ENCODE data around the gene SH3TC1. TPM values are rescaled to one million over a fixed set of nuclear protein-coding genes. Genes with fewer than 3 reads are reported as not detected.

SH3TC1 gene
- total RNA-seq, 2 donors from 2014 or later, result 12.2 to 22.2 TPM

DNA sequence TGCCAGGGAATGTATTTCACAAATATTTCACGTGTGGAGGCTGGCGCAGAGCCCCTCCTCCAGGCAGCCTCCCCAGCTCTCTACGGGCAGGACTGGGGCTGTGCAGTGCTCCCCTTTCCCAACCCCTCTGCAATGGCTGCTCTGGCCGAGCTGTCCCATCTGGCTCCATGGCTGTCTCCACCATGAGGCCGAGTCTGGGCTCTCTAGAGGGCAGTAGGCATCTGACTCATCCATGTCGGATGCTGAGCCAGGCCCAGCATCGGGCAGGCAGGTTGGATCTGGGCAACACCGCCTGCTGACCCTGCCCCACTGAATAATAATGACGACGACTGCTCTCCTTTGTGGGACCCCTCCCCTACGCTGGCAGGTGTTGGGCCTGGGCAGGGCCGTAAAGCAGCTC, 11.0 kb upstream of the SH3TC1 start:
- Mint-ChIP-seq H3K9me3 (no peaks in the 10 kb centered on the region), H3K36me3 (no peaks in the 10 kb centered on the region), H3K27ac (no peak overlapping the region)
- ATAC-seq (no peak), DNase-seq (ENCODE audit: low spot score in 2 of 2) (no peak)

DNA sequence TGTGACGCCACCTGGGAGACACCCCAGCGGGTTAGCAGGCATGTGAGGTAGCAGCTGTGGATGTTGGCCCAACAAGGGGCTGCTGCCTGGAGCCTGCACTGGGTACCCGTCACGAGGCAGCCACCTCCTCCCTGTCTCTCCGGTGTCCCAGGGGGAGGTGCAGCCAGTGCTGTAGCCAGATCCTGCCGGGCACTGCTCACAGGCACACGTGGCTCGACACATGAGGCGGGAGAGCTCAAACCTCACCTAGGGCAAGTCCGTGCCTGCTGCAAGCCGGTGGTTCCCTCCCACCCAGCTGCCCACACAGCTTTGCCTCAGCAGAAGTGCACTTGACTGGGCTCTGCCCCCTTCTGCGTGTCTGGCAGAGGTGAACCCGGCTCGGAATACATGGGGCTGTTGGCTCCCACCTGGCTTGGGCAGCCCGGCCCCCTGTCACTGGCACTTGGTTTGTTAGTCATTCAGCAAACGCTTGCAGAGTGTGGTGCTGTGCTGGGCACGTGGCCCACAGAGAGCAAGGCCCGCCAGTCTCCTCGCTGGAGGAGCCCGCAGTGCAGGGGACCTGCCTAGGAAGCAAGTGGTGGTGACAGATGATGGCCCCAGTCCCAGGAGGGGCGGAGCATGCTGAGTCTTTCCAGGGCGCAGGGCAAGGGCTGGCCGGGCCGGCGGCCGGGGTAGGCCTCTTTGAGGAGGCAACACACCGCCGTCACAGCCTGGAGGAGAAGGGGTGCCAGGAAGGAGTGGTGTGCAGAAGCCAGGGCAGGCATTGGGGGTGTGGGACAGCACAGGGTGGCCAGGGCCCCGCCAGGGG, 10.1 kb upstream of the SH3TC1 start:
- DNase-seq (ENCODE audit: low spot score in 2 of 2) (no peak), ATAC-seq (no peak)
- Mint-ChIP-seq H3K27ac (no peak overlapping the region), H3K36me3 (no peaks in the 10 kb centered on the region), H3K9me3 (no peaks in the 10 kb centered on the region)

DNA sequence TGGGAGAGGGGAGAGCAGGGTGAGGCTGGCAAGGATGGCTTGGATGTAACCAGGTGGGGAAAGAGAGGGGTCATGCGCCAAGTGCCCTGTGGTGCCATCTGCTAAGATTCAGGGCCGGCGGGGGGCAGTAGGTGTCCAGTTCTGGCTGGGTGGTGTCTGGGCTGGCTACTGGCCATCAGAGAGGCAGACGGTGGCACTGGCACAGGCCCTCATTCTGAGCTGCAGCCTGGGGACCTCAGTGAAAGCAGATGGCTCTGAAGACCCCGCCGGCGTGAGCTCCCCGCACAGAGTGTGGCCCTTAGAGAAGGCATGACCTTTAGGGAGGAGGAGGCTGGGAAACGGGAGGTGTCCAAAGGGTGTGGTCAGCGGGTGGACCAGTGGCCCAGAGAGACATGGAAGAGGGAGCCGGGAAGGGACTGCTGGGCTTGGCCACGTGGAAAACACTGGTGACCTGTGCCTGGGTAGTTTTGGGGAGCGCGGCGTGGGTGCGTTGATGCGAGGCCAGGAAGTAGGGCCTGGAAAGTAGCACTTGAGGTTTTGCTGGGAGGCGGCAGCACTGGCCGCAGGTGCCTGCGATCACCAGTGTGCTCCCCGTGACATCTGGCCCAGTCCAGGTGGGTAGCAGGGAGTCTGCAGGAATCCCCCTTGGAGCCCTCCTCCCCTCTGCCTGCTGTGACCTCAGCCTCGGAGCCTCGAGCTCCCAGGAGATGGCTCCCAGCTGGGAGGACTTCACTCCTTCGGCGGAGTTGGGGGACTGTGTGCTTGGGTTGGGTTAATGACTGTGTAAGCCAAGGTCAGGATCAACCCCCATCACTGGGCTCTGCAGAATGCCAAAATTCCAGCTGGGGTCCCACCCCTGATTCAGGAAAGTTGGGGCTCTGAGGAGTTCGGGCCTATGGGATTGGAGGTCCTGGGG, 9.3 kb upstream of the SH3TC1 start:
- no peak for ATAC-seq
- H3K36me3 Mint-ChIP-seq, result no peaks in the 10 kb centered on the region
- DNase-seq (ENCODE audit: low spot score in 2 of 2), result no peak
- peak overlapping the region in 1 of 2 donors; percentile 39 for H3K27ac Mint-ChIP-seq
- H3K9me3 Mint-ChIP-seq, result no peaks in the 10 kb centered on the region

DNA sequence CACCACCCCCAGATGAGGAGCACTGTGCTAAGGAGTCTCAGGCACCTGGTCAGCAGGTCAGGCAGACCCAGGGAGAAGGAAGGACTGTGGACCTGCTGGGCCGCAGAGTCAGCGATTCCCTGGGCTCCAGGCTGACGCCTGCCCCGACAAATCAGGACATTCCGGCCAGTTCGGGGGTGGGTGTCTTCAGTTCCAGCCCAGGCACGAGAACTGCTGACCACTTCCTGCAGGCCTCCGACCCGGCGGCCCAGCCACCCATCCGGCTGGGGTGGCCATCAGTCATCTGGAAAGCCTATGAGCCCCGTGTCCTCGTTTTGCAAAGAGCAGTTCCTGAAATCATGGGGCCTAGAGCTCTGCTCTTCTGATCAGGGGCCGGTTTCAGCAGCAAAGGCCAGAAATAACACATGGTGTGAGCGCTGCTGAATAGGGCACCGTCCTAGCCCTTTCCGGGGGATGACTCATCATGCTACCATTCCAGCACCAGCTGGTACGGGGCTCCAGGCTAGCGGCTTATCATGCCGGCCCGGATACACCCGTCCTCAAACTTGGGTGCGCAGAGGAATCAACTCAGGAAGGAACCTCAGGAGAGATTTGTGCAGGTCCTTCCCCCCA, 7.8 kb upstream of the SH3TC1 start:
- ATAC-seq (peak in 1 of 2 donors; percentile 45), DNase-seq (ENCODE audit: low spot score in 2 of 2) (no peak)
- H3K36me3 Mint-ChIP-seq, result no peaks in the 10 kb centered on the region
- no peak overlapping the region for H3K27ac Mint-ChIP-seq
- no peaks in the 10 kb centered on the region for H3K9me3 Mint-ChIP-seq

DNA sequence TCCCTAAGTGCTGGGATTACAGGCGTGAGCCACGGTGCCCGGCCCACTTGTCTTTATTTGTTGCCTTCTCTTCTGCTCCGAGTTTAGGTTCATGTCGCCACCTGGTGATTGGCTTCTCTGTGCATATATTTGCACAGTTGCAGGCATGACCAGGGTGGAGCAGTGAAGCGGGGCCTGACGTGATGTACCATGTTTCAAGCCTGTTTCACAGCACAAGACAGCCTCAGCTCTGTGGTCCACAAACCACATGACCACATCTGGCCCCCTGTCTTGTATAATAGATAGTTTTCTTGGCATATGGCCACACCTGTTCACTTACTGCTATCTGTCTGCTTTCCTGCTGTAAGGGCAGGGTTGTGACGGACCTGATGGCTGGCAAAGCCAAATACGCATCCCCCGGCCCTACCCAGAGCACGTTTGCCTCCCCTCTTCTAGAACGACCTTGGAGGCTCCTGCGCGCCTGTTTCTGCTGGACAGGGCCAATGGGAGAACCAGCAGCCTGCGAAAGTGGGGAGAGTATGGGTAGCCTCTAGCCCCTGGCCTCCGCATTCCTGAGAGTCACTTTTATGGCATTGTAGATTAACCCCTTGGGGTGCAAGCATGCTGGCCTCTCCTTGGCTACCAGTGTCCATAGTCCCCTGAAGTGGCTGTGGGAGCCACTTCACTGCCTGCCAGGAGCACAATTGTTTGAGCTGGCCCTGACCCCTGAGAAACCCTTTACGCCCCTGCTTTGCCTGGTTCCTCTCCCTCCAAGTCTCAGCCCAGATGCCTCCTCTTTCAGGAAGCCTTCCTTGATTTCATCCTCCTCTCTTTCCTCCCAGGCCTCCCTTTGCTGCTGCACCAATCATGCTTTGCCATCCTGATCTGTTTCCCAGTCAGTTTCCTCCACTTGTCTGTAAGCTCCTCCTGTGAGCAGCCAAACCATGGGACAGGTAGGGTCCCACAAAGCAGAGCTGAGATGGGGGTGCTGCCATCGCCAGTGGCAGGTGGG, 6.0 kb upstream of the SH3TC1 start:
- Mint-ChIP-seq H3K27ac (no peak overlapping the region), H3K9me3 (no peaks in the 10 kb centered on the region), H3K36me3 (no peaks in the 10 kb centered on the region)
- DNase-seq (ENCODE audit: low spot score in 2 of 2) (no peak), ATAC-seq (peak; percentile 43 to 68)

DNA sequence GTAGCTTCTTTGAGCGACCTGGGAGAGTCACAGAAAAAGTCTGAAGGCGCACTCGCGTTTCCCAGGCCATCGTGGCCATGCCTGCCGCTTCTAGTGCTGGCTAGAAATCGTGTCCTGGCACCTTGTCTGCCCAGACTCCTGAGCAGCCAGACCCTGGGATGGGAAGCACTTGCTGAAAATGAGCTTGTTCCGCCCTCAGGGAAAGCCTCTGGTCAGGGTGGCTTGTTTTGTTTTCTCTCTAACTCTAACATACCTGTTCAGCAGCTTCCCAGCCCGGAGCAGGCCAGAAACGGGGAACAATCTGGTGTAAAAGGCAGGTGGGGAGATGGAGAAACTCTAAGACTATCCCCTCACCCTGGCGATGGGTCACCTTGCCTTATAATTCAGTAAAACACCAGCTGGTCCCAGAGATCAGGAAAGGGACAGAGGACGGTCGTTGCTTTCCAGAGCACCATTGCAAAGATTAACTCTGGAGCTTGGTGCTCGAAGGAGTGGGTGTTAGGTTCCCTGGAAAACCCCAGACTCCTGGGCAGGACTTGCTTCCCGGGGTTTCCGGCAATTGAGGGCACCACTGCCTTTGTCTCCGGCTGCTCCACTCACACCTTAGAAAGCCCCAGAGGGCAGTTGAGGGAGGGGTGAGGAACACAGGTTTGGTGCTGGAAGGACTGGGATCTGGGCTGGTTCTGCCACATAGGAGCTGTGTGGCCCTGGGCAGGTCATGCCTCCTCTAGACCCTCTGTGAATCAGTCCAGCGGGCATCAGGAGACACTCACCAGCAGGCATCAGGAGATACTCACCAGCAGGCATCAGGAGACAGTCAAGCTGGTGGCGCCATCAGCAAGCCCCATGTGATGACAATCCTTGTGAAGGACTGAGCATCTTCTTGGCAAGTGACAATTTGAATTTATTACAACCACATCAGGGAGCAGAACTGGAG, 4.5 kb upstream of the SH3TC1 start:
- no peak for ATAC-seq
- DNase-seq (ENCODE audit: low spot score in 2 of 2), result no peak
- Mint-ChIP-seq H3K27ac (no peak overlapping the region), H3K9me3 (no peaks in the 10 kb centered on the region), H3K36me3 (no peaks in the 10 kb centered on the region)

DNA sequence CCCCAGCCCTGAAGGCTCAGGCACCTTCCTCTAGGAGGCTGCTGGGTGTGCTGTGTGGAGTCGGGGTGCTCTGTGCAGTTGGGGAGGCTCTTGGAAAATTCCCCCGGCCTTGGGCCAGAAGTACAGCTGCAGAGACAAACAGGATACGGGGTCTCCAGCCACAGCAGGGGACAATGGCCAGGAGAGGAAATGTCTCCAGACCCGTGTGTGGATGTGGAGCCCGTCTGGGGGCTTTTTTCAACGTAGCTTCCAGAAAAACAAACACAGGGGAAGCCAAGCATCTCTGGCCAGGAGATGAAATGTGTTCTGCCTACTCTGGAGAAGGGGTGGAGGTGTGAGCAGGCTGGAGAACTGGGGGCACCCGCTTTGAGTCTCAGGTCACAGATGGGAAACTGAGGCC, 3.7 kb upstream of the SH3TC1 start:
- Mint-ChIP-seq H3K36me3 (no peaks in the 10 kb centered on the region), H3K9me3 (no peaks in the 10 kb centered on the region), H3K27ac (no peak overlapping the region)
- DNase-seq (ENCODE audit: low spot score in 2 of 2), result no peak
- ATAC-seq, result no peak

DNA sequence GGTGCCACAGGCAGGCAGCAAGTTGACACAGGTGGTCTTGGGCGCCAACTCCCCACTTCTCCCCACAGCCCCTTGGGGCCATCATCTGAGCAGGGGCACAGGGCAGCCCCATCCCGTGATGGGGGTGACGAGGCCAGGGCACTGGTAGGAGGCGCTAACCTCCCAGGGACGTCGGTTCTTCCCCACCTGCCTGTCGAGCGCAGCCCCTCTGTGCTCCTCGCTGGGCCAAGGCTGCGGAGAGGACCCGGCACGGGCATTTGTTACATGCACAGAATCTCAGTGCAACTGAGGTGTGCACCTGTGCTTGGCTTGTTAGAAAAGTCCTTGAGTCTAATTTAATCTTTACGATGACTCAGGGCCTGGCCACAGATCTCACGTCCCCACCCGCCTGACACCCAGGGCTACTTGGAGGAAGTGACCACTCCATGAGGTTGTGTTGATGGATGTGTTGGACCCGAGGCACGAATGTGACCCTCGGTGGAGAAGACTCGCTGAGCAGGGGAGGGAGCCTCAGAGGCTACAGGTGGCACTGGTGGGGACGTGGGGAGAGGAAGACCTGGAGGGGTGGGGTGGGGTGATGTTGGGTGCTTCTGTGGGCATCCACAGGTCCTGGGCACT, 3.1 kb upstream of the SH3TC1 start:
- DNase-seq (ENCODE audit: low spot score in 2 of 2), result no peak
- Mint-ChIP-seq H3K9me3 (no peaks in the 10 kb centered on the region), H3K36me3 (no peaks in the 10 kb centered on the region), H3K27ac (peak overlapping the region in 1 of 2 donors; percentile 12)
- ATAC-seq, result no peak

DNA sequence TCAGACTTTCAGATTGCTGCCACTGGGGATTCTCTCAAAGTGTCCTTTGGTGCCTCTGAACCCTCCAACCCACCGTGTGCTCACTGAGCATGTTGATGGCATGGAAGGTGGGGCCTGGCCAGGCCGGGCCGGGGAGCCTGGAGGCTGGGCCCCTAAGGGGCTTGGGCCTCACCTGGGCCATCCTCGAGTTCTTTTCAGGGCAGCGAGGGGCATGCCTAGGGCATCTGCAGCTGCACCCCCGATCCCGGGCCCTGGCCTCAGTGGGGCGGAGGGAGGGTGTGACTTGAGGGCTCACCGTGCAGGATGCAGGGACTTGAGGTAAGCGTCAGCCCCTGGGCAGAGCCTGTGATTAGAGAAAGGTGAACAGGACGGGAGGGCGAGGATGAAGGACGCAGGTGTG, 1.6 kb upstream of the SH3TC1 start:
- Mint-ChIP-seq H3K36me3 (no peaks in the 10 kb centered on the region), H3K9me3 (no peaks in the 10 kb centered on the region), H3K27ac (peak overlapping the region in 1 of 2 donors; percentile 12)
- ATAC-seq, result no peak
- no peak for DNase-seq (ENCODE audit: low spot score in 2 of 2)

DNA sequence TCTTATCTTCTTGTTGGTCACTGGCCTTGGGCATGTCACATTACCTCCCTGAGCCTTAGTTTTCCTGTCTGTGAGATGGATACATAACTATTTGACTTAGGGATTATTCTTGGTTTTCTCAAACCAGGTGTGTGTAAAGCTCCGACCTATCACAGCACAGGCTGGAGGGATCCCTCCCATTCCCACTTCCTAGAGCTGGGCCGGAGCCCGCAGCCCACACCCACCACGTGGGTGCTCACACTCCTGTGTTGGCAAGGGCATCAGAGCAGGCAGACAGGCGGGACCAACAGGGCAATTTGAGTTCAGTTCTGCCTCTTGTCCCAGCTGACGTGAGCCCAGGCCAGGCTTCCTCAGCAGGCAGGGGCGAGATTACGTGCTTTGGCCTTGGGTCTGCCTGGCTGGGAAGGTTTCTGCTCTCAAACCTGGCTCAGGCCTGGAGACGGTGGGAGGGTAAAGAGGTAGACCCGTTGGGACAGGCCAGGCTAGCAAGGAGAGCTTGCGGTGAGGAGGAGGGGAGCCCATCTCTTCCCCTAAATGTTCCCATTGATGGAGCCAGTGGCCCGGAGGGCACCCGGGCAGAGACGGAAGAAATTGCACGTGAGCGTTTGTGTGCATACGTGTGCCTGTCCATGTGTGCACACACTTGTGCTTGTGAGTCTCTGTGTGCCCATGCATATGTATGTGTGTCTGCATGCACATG, 734 bp upstream of the SH3TC1 start:
- Mint-ChIP-seq H3K27ac (peak overlapping the region; percentile 14 to 81), H3K36me3 (no peaks in the 10 kb centered on the region), H3K9me3 (no peaks in the 10 kb centered on the region)
- no peak for DNase-seq (ENCODE audit: low spot score in 2 of 2)
- ATAC-seq, result no peak

DNA sequence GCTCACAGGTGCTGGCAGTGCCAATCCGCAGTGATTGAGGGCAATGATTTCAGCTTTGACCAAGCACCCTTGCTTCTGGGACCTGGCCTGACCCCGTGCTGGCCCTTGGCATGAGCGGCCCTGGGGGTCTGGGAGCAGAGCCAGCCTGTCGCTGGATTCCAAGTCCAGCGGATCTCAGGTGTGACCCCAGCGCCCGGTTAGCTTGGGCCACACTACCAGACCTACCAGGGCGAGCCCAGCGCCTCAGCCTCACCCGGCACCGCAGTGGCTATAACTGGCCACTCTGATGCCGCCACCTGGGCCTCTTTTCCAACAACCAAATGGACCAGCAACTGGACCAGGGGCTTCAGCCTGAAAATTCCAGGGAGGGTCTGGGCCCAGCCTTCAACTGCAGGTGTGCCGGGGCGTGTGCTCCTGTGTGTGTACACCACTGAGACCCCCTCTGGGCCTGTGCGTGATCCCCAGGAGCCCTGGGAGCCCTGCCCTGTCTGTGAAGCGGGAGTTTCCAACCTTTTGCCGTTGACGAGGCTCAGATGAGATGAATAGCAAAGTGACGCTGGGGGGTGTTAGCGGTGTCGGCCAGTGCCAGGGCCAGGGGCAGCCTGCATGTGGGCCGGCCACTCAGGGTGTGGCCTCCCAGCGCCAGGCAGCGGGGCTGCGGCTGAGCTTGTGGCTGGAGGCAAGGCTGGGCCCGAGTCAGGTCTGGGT, 658 bp downstream of the SH3TC1 start:
- H3K9me3 Mint-ChIP-seq, result no peaks in the 10 kb centered on the region
- H3K36me3 Mint-ChIP-seq, result no peaks in the 10 kb centered on the region
- ATAC-seq (peak; percentile 12 to 46), DNase-seq (ENCODE audit: low spot score in 2 of 2) (no peak)
- peak overlapping the region; percentile 63 to 81 for H3K27ac Mint-ChIP-seq

DNA sequence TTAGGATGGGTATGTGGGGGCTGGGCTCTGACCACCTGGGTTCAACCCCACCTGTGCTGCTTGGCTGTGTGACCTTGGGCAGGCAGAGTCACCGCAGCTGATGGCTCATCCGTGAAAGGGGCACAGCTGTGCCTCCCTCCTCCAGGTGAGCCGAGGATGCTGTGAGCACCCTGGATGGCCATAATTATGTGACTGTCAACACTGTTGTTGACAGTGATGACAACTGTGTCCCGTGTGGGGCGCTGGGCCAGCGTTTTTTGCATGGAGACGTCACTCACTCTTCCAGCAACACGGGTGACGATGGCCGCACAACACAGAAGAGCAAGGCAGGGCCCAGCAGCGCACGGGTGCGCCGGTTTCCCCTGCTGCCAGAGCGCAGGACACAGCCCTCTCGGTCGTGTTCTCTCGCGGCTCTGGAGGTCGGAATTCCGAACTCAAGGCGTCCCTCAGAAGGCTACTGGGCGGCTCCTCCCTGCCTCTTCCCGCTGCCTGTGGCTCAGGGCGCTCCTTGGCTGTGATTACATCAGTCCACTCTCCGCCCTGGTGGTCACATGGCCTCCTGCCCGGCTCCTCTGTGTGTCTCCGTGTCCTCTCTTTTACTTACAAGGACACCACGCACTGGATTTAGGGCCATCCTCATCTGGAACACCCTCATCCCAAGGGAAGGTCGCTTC, 1.3 kb downstream of the SH3TC1 start:
- Mint-ChIP-seq H3K36me3 (no peaks in the 10 kb centered on the region), H3K9me3 (no peaks in the 10 kb centered on the region), H3K27ac (peak overlapping the region; percentile 72 to 81)
- ATAC-seq (peak; percentile 14 to 23), DNase-seq (ENCODE audit: low spot score in 2 of 2) (peak in 1 of 2 donors; percentile 12)

DNA sequence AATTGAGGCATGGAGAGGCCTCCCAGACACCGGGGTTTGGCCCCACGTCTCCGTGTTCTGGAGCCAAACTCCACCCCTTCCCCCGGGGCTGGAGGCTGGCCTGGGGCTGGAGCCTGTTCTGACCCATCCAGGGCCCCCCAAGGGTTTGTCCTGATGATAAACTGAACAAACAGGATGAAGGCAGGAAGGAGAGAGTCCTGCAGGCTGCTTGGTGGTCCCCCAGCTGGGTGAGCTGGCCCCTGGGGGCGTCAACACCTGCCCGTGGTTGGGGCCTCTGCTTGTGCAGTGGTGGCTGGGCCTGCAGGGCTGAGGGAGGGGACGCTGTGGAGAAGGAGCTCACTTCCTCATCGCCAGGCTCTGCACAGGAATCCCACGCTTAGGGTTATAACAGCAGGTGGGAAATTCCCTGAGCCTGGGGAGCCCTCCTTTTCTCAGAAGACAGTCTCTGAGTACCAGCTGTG, 2.3 kb downstream of the SH3TC1 start:
- Mint-ChIP-seq H3K9me3 (no peaks in the 10 kb centered on the region), H3K27ac (peak overlapping the region in 1 of 2 donors; percentile 81), H3K36me3 (no peaks in the 10 kb centered on the region)
- DNase-seq (ENCODE audit: low spot score in 2 of 2), result peak in 1 of 2 donors; percentile 27
- peak; percentile 45 to 46 for ATAC-seq
